CD8-positive, alpha-beta memory T cell (primary cell): ENCODE measurements around the gene PFDN1. TPM values are rescaled to one million over a fixed set of nuclear protein-coding genes. Genes with fewer than 3 reads are reported as not detected.

ENCODE experiments used
- CTCF ChIA-PET: fragments of 350-600 bp; sonication (Branson Sonifier 250); formaldehyde crosslinking; loops from one replicate; lab custom pipeline; 2021; ENCODE audit warnings: antibody characterized with exemption; lab: Charles Lee
- POLR2A ChIA-PET: fragments of 350-600 bp; sonication (Branson Sonifier 250); formaldehyde crosslinking; loops from one replicate; lab custom pipeline; 2021; ENCODE audit warnings: antibody characterized with exemption; lab: Charles Lee
- DNase-seq, 5 donors: peaks; one replicate each; pipeline versions ENCODE4 v3.0.0 to v3.0.0-alpha.2; 2020 to 2022; ENCODE audit warnings: mixed read lengths in 1 of 5
- H3K27ac ChIP-seq: one replicate; pipeline ENCODE4 v1.7.0; 2013; ENCODE audit warnings: low read depth, mild to moderate bottlenecking, low read length, moderate library complexity
- H3K27me3 ChIP-seq: 2 replicates; pipeline ENCODE4 v1.7.0; 2013; ENCODE audit warnings: low read length, mild to moderate bottlenecking; ENCODE audit not compliant: insufficient read depth, poor library complexity, severe bottlenecking
- H3K36me3 ChIP-seq: 2 replicates; pipeline ENCODE4 v1.7.0; 2013; ENCODE audit warnings: mild to moderate bottlenecking, low read length, moderate library complexity; ENCODE audit not compliant: insufficient read depth
- H3K4me1 ChIP-seq: 2 replicates; pipeline ENCODE4 v1.7.0; 2013; ENCODE audit warnings: mild to moderate bottlenecking, low read length, moderate library complexity; ENCODE audit not compliant: insufficient read depth
- H3K4me3 ChIP-seq: 2 replicates; pipeline ENCODE4 v1.7.0; 2013; ENCODE audit warnings: mild to moderate bottlenecking, low read length
- H3K9me3 ChIP-seq: 2 replicates; pipeline ENCODE4 v1.7.0; 2013; ENCODE audit warnings: mild to moderate bottlenecking, low read length
- H3K27ac Mint-ChIP-seq, 8 donors: one replicate each; pipeline ENCODE4 v1.8.0; 2020 to 2021; ENCODE audit warnings: mixed read lengths in 8 of 8, mild to moderate bottlenecking in 6 of 8, inconsistent platforms in 3 of 8, moderate library complexity in 3 of 8
- H3K27me3 Mint-ChIP-seq, 2 donors: one replicate each; pipeline ENCODE4 v1.8.0; 2020 to 2021; ENCODE audit warnings: mixed read lengths in 2 of 2, mild to moderate bottlenecking in 1 of 2, moderate library complexity in 1 of 2
- H3K36me3 Mint-ChIP-seq, 3 donors: one replicate each; pipeline ENCODE4 v1.8.0; 2020 to 2021; ENCODE audit warnings: mixed read lengths in 3 of 3, inconsistent platforms in 1 of 3, mild to moderate bottlenecking in 1 of 3
- H3K4me1 Mint-ChIP-seq, 3 donors: one replicate each; pipeline ENCODE4 v1.8.0; 2020 to 2021; ENCODE audit warnings: mixed read lengths in 3 of 3, inconsistent platforms in 1 of 3, mild to moderate bottlenecking in 1 of 3
- H3K4me3 Mint-ChIP-seq, 7 donors: one replicate each; pipeline ENCODE4 v1.8.0; 2020 to 2021; ENCODE audit warnings: mixed read lengths in 7 of 7, mild to moderate bottlenecking in 6 of 7, moderate library complexity in 4 of 7, inconsistent platforms in 2 of 7
- H3K9me3 Mint-ChIP-seq, 5 donors: one replicate each; pipeline ENCODE4 v1.8.0; 2020 to 2022; ENCODE audit warnings: mixed read lengths in 5 of 5, mild to moderate bottlenecking in 3 of 5, moderate library complexity in 2 of 5, inconsistent platforms in 1 of 5
- polyA plus RNA-seq: library from polyadenylated mRNA; unstranded; fragments of 300-500 nt; fragmentation: Illumina TruSeq; gene quantifications from one replicate; pipeline ENCODE4 v1.2.3, GENCODE V29; 2021
- total RNA-seq, 2 experiments: library from RNA; stranded (reverse); gene quantifications; one replicate each; pipeline ENCODE4 v1.2.3, GENCODE V29; 2021

PFDN1 gene
- total and polyA plus RNA-seq, 3 experiments from 2014 or later = 71.2 to 115 (median 73.2) TPM

DNA sequence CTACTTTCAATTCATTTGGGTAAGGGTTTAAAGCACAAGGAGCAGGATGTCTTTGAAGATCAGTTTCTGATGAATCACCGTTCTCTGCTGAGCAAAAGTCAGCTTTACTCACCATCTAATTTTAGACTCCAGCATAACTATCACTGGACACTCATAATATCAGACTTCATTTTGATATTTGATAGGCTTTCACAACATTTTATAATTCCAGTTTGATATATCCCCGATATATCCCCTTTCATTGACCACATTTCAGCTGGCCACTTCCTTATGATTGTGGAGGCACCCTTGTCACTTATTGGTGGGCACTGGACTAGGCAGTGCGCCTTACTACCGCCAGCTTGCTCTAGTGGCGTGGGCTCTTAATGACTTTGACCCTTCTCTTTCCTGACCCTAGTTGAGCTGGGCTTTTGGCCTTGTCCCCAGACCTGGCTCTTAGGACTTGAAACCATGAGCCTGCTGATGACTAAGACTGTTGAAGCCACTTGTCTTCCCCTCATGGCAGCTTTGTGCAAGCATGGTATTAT, 81.1 kb downstream of the PFDN1 start:
- POLR2A ChIA-PET = interaction anchor here (0.8 kb wide), 1 partner anchor 47 kb away, joined by 3 read pairs; the partner anchor contains the start of gene CYSTM1
- Mint-ChIP-seq H3K27me3 (no peaks in the 10 kb centered on the region), H3K27ac (no peak overlapping the region), H3K36me3 (peaks cover 0 to 4% (median 0%) of the 10 kb centered on the region in 3 donors), H3K4me3 (no peak overlapping the region), H3K9me3 (no peaks in the 10 kb centered on the region), H3K4me1 (no peaks in the 10 kb centered on the region)
- Histone ChIP-seq H3K4me3 (no peak overlapping the region), H3K27ac (no peak overlapping the region), H3K27me3 (no peaks in the 10 kb centered on the region), H3K9me3 (no peaks in the 10 kb centered on the region), H3K4me1 (no peaks in the 10 kb centered on the region), H3K36me3 (no peaks in the 10 kb centered on the region)
- DNase-seq = no peak
- CTCF ChIA-PET = no interaction called here

DNA sequence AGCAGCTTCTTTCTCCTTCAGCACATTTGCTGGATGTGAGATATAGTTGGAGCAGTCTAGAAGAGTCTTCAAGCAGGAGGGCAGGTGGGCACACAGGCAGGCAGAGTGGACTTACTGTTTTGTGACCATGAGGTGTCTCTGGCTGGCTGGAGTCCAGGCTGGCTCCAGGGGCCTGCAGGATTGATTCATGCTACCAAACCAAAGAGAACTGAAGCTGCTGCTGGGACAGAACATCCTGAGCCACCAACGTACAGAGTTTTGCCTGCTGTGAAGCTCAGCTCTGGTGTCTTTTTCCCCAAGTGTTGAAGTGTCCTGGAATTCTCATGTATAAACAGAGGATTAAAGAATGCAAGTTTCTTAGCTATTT, 82.2 kb downstream of the PFDN1 start:
- Mint-ChIP-seq H3K27me3 (no peaks in the 10 kb centered on the region), H3K27ac (no peak overlapping the region), H3K36me3 (peaks cover 0 to 4% (median 0%) of the 10 kb centered on the region in 3 donors), H3K9me3 (no peaks in the 10 kb centered on the region), H3K4me3 (no peak overlapping the region), H3K4me1 (no peaks in the 10 kb centered on the region)
- DNase-seq = no peak
- Histone ChIP-seq H3K4me3 (no peak overlapping the region), H3K27ac (no peak overlapping the region), H3K9me3 (no peaks in the 10 kb centered on the region), H3K36me3 (no peaks in the 10 kb centered on the region), H3K4me1 (no peaks in the 10 kb centered on the region), H3K27me3 (no peaks in the 10 kb centered on the region)
- CTCF ChIA-PET = no interaction called here
- POLR2A ChIA-PET = no interaction called here

DNA sequence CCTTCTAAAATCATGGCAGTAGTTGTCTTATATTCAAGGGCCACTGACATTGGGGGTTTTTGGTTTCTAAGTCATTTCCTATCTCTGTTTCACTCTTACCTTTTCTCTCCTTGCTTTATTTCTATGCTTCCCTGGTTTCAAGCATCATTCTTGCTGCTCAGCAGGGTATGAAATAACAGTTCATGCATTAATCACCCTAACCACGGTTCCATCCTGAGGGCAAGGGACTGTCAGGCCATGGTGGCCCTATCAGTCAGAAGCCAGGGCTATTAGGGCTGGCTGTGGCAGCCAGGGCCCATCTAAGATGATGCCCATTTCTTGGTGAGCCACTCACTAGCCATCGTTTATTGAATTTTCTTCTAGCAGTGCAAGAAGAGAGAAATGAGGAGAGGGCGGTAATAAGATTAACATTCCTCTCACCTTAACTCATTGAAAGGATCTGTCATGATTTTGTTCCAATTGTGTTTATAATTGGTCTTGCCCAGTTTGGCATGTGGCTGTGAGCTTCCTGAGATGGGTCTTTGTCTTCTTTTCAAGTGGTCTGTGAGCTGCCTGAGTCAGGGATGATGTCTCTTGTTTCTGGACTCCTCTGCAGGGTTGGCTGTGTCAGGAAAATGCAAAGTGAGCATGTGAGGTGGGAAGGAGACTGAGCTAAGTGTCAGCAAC, 82.7 kb downstream of the PFDN1 start:
- Mint-ChIP-seq H3K27ac (no peak overlapping the region), H3K4me1 (peaks cover 0 to 2% (median under 1%) of the 10 kb centered on the region in 3 donors), H3K9me3 (no peaks in the 10 kb centered on the region), H3K4me3 (no peak overlapping the region), H3K27me3 (no peaks in the 10 kb centered on the region), H3K36me3 (peaks cover 0 to 4% (median 0%) of the 10 kb centered on the region in 3 donors)
- CTCF ChIA-PET = no interaction called here
- Histone ChIP-seq H3K36me3 (no peaks in the 10 kb centered on the region), H3K4me3 (no peak overlapping the region), H3K4me1 (no peaks in the 10 kb centered on the region), H3K9me3 (no peaks in the 10 kb centered on the region), H3K27me3 (no peaks in the 10 kb centered on the region), H3K27ac (no peak overlapping the region)
- POLR2A ChIA-PET = no interaction called here
- DNase-seq = no peak

DNA sequence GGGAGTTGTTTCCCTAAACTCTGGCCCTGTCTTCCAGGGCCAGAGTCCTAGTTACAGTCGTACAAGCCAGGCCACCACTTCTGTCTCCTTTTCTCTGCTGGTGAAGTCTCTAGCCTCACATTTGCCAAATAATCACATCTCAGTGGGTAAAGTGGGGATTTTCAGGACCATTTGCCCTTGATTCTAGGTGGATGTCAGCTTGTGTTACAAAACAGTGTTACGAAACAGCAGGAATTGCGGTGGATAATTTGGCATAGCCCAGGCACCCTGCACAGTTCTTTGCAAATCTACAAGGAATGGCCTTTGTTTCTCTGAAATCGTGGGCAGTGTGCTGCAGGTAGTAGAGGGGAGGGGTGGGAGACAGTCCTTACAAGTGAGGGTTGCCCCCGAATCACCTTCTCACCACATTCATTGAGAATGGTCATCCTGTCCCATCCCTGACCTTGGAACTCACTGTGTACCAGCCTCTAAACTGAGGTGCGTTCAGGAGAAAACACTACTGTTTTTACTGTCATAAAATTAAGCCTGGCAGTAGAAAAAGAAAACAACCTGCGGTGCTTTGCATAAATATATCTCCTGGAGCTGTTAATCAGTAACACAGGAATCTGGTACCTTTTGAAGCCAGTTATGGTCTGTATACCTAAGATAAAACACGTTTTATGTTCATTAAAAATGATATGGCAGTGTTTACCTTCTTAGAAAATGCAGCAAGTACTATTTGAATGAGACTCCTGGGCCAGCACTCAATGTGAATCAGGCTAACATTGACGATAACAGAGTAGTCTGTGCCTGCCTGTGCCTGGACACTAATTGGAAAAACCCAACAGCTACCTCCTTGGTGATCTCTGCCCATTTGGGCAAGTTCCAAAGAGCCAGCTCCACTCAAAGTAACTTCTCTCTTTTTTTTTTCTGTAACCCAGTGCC, 83.6 kb downstream of the PFDN1 start:
- ChIA-PET POLR2A (no interaction called here), CTCF (no interaction called here)
- Mint-ChIP-seq H3K36me3 (peaks cover 0 to 4% (median 0%) of the 10 kb centered on the region in 3 donors), H3K9me3 (no peaks in the 10 kb centered on the region), H3K27me3 (peaks cover 0 to under 1% of the 10 kb centered on the region in 2 donors), H3K4me3 (no peak overlapping the region), H3K27ac (peak overlapping the region in 1 of 8 donors; percentile 36), H3K4me1 (peaks cover 7 to 9% (median 8%) of the 10 kb centered on the region in 3 donors)
- H3K4me3 ChIP-seq = no peak overlapping the region
- no peaks in the 10 kb centered on the region for H3K27me3 ChIP-seq
- no peaks in the 10 kb centered on the region for H3K36me3 ChIP-seq
- H3K9me3 ChIP-seq = no peaks in the 10 kb centered on the region
- no peak for DNase-seq
- peak overlapping the region; percentile 12 for H3K27ac ChIP-seq
- H3K4me1 ChIP-seq = no peaks in the 10 kb centered on the region

DNA sequence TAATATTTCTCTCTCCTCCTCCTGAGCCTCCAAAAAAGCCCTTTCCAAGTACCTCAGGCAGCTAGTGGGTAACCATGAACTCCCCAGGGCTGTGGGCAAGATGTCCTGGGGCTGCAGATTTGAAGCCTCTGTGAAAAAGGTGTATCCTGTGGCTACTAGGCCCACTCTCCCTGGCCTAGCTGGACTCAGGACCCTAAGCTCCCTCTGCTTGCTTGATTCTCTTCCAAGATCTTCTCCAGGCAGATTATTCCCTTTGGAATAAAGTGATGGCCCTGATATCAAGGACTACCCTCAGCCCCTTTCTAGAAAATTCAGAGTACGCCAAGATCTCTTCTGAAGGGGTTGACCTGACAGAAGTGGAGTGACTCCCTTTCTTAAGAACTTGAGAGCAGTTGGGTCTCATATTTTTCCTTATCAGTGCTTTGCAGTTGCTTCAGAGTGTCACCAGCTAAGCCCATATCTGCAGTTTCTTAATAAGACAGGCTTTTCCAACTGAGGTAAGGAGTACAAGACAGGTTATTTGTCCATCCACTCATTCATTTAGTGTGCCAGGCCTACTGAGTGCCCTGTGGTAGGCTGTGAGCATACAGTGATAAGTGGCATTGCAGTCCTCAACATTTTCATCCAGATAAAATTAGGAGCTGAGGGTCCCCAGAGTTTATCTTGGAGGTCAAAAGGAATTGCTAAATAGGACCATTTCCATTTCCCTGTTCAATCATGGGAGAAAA, 85.4 kb downstream of the PFDN1 start:
- no peak overlapping the region for H3K4me3 ChIP-seq
- peak overlapping the region; percentile 79 for H3K27ac ChIP-seq
- no peaks in the 10 kb centered on the region for H3K36me3 Mint-ChIP-seq
- DNase-seq = no peak
- H3K4me1 ChIP-seq = no peaks in the 10 kb centered on the region
- ChIA-PET CTCF (no interaction called here), POLR2A (no interaction called here)
- H3K27ac Mint-ChIP-seq = no peak overlapping the region
- peaks cover 8 to 13% (median 9%) of the 10 kb centered on the region in 3 donors for H3K4me1 Mint-ChIP-seq
- H3K27me3 ChIP-seq = no peaks in the 10 kb centered on the region
- H3K36me3 ChIP-seq = no peaks in the 10 kb centered on the region
- no peaks in the 10 kb centered on the region for H3K9me3 ChIP-seq
- H3K4me3 Mint-ChIP-seq = no peak overlapping the region
- no peaks in the 10 kb centered on the region for H3K9me3 Mint-ChIP-seq
- peaks cover 0 to 4% of the 10 kb centered on the region in 2 donors for H3K27me3 Mint-ChIP-seq

DNA sequence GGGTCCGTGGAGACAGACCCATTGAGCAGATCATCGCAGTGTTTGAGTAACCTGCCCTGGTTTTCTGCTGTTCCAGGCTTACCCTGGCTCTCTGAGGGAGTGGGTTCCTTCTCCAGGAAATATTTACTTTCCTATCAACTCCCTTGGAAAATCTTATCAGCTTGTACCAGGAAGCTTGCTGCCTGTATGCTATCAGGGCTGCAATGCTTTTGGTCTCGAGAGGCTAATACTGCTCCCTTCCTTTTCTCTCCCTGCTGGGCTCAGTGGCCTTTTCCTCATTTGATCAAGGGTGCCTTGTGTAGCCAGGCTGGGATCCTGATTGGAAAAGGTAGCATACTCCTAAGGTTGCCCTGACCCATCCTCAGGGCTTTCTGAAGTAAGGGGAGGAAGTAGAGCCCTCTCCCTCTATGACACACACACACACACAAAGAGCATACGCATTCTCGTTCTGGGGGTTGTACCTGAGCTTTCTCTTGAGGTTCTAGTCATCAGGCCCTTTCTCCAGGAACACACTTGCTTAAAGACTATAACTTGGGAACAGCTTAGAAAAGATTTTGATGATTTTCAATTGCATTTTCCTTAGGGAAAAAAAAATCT, 86.3 kb downstream of the PFDN1 start:
- H3K4me3 ChIP-seq = no peak overlapping the region
- H3K27me3 ChIP-seq = no peaks in the 10 kb centered on the region
- Mint-ChIP-seq H3K27me3 (peaks cover 0 to 4% of the 10 kb centered on the region in 2 donors), H3K27ac (no peak overlapping the region), H3K9me3 (no peaks in the 10 kb centered on the region), H3K4me3 (no peak overlapping the region), H3K4me1 (peaks cover 8 to 13% (median 9%) of the 10 kb centered on the region in 3 donors), H3K36me3 (no peaks in the 10 kb centered on the region)
- ChIA-PET POLR2A (no interaction called here), CTCF (no interaction called here)
- H3K4me1 ChIP-seq = no peaks in the 10 kb centered on the region
- peak overlapping the region; percentile 79 for H3K27ac ChIP-seq
- no peak for DNase-seq
- no peaks in the 10 kb centered on the region for H3K36me3 ChIP-seq
- no peaks in the 10 kb centered on the region for H3K9me3 ChIP-seq

DNA sequence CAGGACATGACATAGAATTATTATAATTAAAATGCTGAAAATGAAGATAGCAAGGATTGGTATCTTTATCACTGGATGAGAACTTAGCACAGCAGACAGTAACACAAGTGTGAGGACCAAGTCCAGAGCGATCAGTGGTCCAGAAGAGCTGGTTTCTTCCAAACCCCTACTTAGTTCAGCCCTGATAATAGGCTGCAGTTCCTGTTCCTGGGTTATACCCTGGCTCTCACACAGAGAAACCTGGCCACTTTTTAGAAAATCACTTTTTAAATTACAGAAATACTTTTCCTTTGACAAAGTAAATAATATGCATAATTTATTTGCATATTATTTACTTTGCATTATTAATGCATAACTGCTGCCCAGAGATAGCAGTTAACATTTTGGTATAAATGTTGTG, 87.6 kb downstream of the PFDN1 start:
- ChIA-PET CTCF (no interaction called here), POLR2A (no interaction called here)
- H3K27ac ChIP-seq = no peak overlapping the region
- H3K4me1 Mint-ChIP-seq = peaks cover 8 to 13% (median 9%) of the 10 kb centered on the region in 3 donors
- H3K4me1 ChIP-seq = no peaks in the 10 kb centered on the region
- no peaks in the 10 kb centered on the region for H3K36me3 Mint-ChIP-seq
- no peaks in the 10 kb centered on the region for H3K9me3 Mint-ChIP-seq
- H3K27me3 ChIP-seq = no peaks in the 10 kb centered on the region
- no peak overlapping the region for H3K27ac Mint-ChIP-seq
- H3K27me3 Mint-ChIP-seq = peaks cover 0 to 4% of the 10 kb centered on the region in 2 donors
- H3K36me3 ChIP-seq = no peaks in the 10 kb centered on the region
- H3K4me3 ChIP-seq = no peak overlapping the region
- H3K9me3 ChIP-seq = no peaks in the 10 kb centered on the region
- DNase-seq = no peak
- no peak overlapping the region for H3K4me3 Mint-ChIP-seq
